SH-SY5Y (cell line): ENCODE measurements around the gene BPIFB4.

Experiments
- GATA2 ChIP-seq: IDR thresholded peaks from 2 replicates; pipeline ENCODE4 v1.6.1; 2011; ENCODE audit warnings: mild to moderate bottlenecking, low read depth, low read length
- GATA3 ChIP-seq: IDR thresholded peaks from 2 replicates; pipeline ENCODE4 v1.6.1; 2011; ENCODE audit warnings: low read depth, mild to moderate bottlenecking, low read length, moderate library complexity

DNA sequence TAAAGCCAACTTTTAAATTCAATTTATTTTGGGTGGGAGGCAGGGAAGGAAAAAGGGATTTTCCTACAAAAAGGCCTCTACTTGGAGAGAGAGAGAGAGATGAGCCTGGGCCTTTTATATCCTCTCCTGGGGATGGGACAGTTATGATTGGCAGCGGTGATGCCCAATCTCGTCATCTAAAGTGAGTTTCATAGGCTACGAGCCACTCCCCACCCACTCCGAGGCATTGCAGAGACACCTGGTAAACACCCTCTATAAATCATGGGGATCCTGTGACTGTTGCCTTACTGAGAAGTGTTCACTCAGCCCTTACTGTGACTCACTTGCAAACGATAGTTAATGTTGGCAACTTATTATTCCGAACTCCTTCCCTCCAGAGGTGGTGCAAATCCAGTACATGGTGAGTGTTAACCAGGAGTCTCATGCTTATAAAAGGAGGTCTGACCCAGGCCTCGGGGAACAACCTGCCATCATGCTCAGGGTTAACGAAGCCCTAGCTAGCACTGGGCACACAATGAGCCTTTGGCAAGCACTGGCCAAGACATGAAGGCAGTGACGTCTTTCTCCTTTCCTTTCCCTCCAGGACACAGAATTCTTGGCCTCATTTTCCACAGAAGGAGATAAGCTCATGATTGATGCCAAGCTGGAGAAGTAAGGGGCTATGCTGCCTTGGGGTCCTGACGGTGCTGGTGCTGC lies 20.5 kb downstream of the BPIFB4 start:
- no peak for TF ChIP-seq GATA3
- TF ChIP-seq GATA2: no peak
